Measurements from ENCODE around the gene RND3.

DNA sequence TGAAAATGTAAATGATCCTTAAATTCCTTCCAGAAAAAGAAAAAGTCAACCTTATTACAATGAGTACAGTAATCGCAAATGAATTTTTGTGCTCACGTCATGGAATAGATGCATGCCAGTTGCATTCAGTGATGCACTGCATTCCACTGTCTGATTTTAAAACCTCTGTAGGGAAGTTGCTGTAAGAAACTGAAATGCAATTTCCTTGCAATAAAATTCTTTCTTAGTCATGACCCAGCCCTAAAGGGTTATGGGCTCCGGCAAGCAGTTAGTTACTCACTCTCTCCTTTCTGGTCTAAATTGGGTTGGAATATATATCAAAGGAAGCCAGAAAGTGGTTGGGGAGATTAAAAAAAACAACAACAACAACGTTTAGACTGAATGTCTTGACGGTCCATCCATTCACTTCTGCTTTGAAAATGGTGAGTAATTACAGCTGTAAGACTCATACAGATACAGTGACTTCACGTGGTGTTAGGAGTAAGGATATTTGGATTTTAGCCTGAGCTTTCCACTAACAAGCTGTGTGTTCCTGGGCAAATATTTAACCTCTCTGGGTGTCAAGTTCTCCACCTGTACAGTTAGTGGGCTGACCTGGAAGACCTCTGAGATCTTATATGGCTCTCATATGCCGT lies 8.6 kb upstream of the RND3 start:
- TF ChIP-seq, protein P1, sequence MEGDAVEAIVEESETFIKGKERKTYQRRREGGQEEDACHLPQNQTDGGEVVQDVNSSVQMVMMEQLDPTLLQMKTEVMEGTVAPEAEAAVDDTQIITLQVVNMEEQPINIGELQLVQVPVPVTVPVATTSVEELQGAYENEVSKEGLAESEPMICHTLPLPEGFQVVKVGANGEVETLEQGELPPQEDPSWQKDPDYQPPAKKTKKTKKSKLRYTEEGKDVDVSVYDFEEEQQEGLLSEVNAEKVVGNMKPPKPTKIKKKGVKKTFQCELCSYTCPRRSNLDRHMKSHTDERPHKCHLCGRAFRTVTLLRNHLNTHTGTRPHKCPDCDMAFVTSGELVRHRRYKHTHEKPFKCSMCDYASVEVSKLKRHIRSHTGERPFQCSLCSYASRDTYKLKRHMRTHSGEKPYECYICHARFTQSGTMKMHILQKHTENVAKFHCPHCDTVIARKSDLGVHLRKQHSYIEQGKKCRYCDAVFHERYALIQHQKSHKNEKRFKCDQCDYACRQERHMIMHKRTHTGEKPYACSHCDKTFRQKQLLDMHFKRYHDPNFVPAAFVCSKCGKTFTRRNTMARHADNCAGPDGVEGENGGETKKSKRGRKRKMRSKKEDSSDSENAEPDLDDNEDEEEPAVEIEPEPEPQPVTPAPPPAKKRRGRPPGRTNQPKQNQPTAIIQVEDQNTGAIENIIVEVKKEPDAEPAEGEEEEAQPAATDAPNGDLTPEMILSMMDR (conservative IDR thresholded peaks at IDR 0.05 in 1 of 2, IDR thresholded peaks at IDR 0.05 in 1 of 2; ENCODE audit: extremely low read depth in 1 of 2, insufficient read depth in 1 of 2, low read depth in 1 of 2, low read length in 2 of 2): no peak
- TF ChIP-seq EZH2 (IDR thresholded peaks at IDR 0.05; ENCODE audit: borderline replicate concordance, low read length): no peak
